ENCODE data around the gene SPSB1.
A peak's percentile ranks its signal among the peaks of the same experiment; 100 is the strongest.

Gene SPSB1

DNA sequence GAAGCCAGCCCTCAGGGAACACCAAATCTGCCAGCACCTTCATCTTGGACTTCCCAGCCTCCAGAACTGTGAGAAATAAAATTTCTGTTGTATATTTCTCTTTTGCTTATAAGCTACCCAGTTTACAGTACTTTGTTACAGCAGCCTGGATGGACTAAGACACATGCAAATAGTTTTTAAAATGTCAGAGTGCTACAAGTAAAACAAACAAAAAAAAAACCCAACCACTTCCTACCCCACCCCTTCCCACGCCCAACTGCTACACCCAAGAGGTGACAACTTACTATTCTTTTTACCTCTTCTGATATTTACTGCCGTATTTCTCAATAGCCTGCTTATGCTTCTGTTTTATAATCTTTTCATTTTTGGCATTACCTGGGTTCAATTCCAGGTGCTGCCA, 8.6 kb upstream of the SPSB1 start:
- Histone ChIP-seq H3K27me3 (ENCODE audit: control insufficient read depth, insufficient read depth, low read length) (peaks cover 6% of the 10 kb centered on the region), H3K4me3 (ENCODE audit: low read length) (no peak overlapping the region), H3K36me3 (ENCODE audit: control insufficient read depth, insufficient read depth, low read length) (no peaks in the 10 kb centered on the region), H3K9me3 (ENCODE audit: control insufficient read depth, low read length) (peaks cover 4% of the 10 kb centered on the region), H3K9ac (ENCODE audit: low read length) (no peak overlapping the region), H3K4me1 (ENCODE audit: control insufficient read depth, insufficient read depth, low read length) (peaks cover 13% of the 10 kb centered on the region)

GRCh38 chr1:9286556-9286955, 6.1 kb upstream of the SPSB1 start:
- peaks cover 4% of the 10 kb centered on the region for H3K9me3 ChIP-seq (ENCODE audit: control insufficient read depth, low read length)
- no peak overlapping the region for H3K4me3 ChIP-seq (ENCODE audit: low read length)
- H3K9ac ChIP-seq (ENCODE audit: low read length) = no peak overlapping the region
- no peaks in the 10 kb centered on the region for H3K27me3 ChIP-seq (ENCODE audit: control insufficient read depth, insufficient read depth, low read length)
- no peaks in the 10 kb centered on the region for H3K4me1 ChIP-seq (ENCODE audit: control insufficient read depth, insufficient read depth, low read length)
- no peaks in the 10 kb centered on the region for H3K36me3 ChIP-seq (ENCODE audit: control insufficient read depth, insufficient read depth, low read length)

- Histone ChIP-seq H3K36me3 (ENCODE audit: control insufficient read depth, insufficient read depth, low read length) (no peaks in the 10 kb centered on the region), H3K9ac (ENCODE audit: low read length) (no peak overlapping the region), H3K9me3 (ENCODE audit: control insufficient read depth, low read length) (peaks cover 4% of the 10 kb centered on the region)
These were observed 3.6 kb upstream of the SPSB1 start for GRCh38 chr1:9289090-9289534.

DNA sequence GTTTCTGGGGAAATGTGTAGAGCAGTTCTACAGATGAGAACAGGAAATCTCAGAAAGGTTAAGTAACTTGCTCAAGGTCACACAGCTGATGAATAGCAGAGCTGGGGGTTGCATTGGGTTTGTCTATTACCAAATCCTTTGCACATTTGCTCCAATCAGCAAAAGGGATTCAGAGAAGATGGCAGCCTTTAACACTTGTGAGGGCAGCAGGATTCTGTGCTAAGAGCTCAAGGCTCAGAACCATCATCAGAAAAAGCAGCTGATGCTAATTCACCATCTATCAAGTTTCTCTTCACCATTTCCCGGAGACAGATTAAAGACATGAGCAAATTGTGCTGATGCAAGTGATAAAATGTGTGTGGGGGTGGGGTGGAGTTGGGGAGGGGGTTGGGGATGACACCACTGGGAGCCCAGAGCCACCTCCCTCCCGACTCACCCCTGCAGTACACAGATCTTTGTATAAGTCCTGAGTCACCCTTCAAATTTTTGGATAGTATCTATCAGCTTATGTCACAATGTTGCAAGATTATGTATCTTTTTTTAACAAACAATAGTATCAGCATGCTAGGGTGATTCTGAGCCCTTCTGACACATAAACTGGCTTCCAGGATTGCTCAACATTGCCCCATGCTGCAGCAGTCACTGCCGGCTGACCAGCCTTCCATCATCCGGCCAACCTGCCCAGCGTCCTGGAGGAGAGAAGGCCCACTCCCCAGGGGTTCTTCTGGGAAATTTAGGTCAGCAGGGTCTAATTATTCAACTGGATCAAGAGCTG, 2.8 kb upstream of the SPSB1 start:
- Histone ChIP-seq H3K9me3 (ENCODE audit: control insufficient read depth, low read length) (peaks cover 4% of the 10 kb centered on the region), H3K9ac (ENCODE audit: low read length) (no peak overlapping the region), H3K4me3 (ENCODE audit: low read length) (no peak overlapping the region), H3K27me3 (ENCODE audit: control insufficient read depth, insufficient read depth, low read length) (no peaks in the 10 kb centered on the region), H3K4me1 (ENCODE audit: control insufficient read depth, insufficient read depth, low read length) (peaks cover 5% of the 10 kb centered on the region), H3K36me3 (ENCODE audit: control insufficient read depth, insufficient read depth, low read length) (no peaks in the 10 kb centered on the region)

More at GRCh38 chr1:9289090-9289534, 3.6 kb upstream of the SPSB1 start:
- no peak overlapping the region for H3K4me3 ChIP-seq (ENCODE audit: low read length)
- no peaks in the 10 kb centered on the region for H3K27me3 ChIP-seq (ENCODE audit: control insufficient read depth, insufficient read depth, low read length)
- H3K4me1 ChIP-seq (ENCODE audit: control insufficient read depth, insufficient read depth, low read length) = no peaks in the 10 kb centered on the region

DNA sequence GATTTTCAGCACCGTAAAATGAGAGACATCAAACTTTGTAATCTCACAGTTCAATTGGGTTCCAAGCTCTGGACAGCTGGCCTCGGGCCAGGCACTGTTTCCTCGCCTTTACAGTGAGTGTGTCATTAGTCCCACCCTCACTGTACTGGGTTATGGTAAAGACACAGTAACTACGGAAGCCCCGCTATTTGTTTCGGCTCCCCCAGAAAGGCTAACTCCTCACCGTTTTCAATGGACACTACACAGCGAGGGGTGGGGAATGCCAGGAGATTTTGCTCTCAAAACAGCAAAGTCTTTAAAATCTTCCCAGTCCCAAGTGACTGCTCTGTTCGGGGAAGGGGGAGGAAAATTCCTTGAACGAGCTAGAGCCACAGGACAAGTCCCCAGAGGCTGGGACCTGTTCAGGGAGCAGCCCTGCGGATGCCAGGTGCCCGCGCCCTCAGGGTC, 757 bp upstream of the SPSB1 start:
- peaks cover 14% of the 10 kb centered on the region for H3K4me1 ChIP-seq (ENCODE audit: control insufficient read depth, insufficient read depth, low read length)
- H3K4me3 ChIP-seq (ENCODE audit: low read length) = no peak overlapping the region
- H3K27me3 ChIP-seq (ENCODE audit: control insufficient read depth, insufficient read depth, low read length) = no peaks in the 10 kb centered on the region
- no peaks in the 10 kb centered on the region for H3K36me3 ChIP-seq (ENCODE audit: control insufficient read depth, insufficient read depth, low read length)
- H3K9ac ChIP-seq (ENCODE audit: low read length) = peak overlapping the region; percentile 53
- peaks cover 4% of the 10 kb centered on the region for H3K9me3 ChIP-seq (ENCODE audit: control insufficient read depth, low read length)

- no peaks in the 10 kb centered on the region for H3K36me3 ChIP-seq (ENCODE audit: control insufficient read depth, insufficient read depth, low read length)
- peak overlapping the region; percentile 54 for H3K9ac ChIP-seq (ENCODE audit: low read length)
- no peaks in the 10 kb centered on the region for H3K27me3 ChIP-seq (ENCODE audit: control insufficient read depth, insufficient read depth, low read length)
- H3K9me3 ChIP-seq (ENCODE audit: control insufficient read depth, low read length) = no peaks in the 10 kb centered on the region
- H3K4me1 ChIP-seq (ENCODE audit: control insufficient read depth, insufficient read depth, low read length) = peaks cover 21% of the 10 kb centered on the region
- H3K4me3 ChIP-seq (ENCODE audit: low read length) = no peak overlapping the region
These were observed 493 bp downstream of the SPSB1 start for GRCh38 chr1:9293241-9293532.

DNA sequence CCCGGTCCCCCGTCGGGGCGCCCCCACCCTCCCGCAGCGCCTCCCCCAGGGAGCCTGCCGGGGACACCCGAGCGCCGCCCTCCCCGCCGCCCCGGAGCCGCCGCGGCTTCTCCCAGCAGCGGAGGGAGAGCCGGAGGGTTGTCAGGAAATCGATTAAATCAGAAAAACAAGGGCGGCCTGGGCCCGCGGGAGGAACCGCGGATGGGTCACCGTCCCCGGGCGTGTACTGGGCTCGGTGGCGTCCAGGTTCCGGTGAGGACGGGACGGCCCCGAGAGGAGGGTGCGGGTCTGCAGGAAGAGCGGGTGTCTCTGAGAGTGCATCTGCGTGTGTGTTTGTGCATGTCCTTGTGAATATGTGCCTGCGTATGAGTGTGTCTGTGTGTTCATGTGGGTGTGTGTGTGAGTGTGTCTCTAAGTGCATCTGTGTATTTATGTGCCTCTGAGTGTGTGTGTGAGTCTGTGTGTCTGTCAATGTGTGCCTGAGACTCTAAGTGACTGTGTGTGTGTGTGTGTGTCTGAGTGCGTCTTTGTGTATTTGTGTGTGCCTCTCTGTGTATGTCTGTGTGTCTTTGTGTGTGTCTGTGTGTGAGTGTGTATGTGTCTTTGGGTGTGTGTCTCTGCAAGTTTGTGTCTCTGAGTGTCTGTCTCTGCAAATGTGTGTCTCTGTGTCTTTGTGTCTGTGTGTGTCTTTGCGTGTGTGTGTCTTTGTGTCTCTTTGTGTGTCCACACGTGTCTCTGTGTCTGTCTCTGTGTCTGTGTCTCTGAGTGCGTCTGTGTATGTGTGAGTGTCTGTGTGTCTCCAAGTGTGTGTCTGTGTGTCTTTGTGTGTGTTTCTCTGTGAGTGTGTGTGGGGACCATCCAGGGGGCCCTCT, 1.1 kb downstream of the SPSB1 start:
- no peaks in the 10 kb centered on the region for H3K36me3 ChIP-seq (ENCODE audit: control insufficient read depth, insufficient read depth, low read length)
- H3K4me3 ChIP-seq (ENCODE audit: low read length) = peak overlapping the region; percentile 26
- H3K9me3 ChIP-seq (ENCODE audit: control insufficient read depth, low read length) = no peaks in the 10 kb centered on the region
- H3K27me3 ChIP-seq (ENCODE audit: control insufficient read depth, insufficient read depth, low read length) = no peaks in the 10 kb centered on the region
- peaks cover 21% of the 10 kb centered on the region for H3K4me1 ChIP-seq (ENCODE audit: control insufficient read depth, insufficient read depth, low read length)
- H3K9ac ChIP-seq (ENCODE audit: low read length) = peak overlapping the region; percentile 54

- peaks cover 21% of the 10 kb centered on the region for H3K4me1 ChIP-seq (ENCODE audit: control insufficient read depth, insufficient read depth, low read length)
- H3K27me3 ChIP-seq (ENCODE audit: control insufficient read depth, insufficient read depth, low read length) = no peaks in the 10 kb centered on the region
- H3K9me3 ChIP-seq (ENCODE audit: control insufficient read depth, low read length) = no peaks in the 10 kb centered on the region
- no peaks in the 10 kb centered on the region for H3K36me3 ChIP-seq (ENCODE audit: control insufficient read depth, insufficient read depth, low read length)
- no peak overlapping the region for H3K4me3 ChIP-seq (ENCODE audit: low read length)
- H3K9ac ChIP-seq (ENCODE audit: low read length) = no peak overlapping the region
These were observed 1.7 kb downstream of the SPSB1 start for GRCh38 chr1:9294405-9294773.

DNA sequence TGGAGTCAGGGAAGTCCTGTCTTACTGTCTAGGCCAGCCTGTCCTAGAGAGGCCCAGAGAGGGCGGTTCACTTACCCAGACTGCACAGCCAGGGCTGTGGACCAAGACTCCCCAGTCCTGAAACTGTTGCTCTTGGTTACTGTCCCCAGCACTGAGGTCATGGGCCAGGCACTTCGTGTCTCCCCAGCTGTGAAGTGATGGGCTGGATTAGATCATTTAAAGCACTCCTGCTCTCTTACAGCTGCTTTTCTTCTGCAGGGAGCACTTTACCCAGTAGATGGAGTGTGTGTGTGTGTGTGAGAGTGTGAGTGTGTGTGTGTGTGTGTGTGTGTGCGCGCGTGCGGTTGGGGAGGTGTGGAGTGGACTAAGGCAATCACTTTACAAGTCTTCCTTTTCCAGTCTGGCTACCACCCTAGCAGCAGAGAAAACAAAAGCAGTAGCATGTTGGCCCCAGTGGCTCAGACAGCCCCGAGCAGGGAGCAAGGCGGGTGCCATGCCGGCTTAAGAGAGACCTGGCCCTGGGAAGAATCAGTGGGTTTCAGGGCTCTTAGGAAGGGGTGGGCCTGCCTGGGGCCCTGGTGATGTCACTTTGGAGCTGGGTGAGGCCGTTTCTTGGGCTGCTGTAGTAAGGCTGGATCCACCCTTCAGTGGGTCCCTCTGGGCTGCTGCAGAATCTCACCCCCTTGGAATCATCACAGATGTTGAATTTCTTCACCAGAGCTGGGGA, 2.4 kb downstream of the SPSB1 start:
- Histone ChIP-seq H3K4me1 (ENCODE audit: control insufficient read depth, insufficient read depth, low read length) (peaks cover 25% of the 10 kb centered on the region), H3K4me3 (ENCODE audit: low read length) (no peak overlapping the region), H3K27me3 (ENCODE audit: control insufficient read depth, insufficient read depth, low read length) (no peaks in the 10 kb centered on the region), H3K36me3 (ENCODE audit: control insufficient read depth, insufficient read depth, low read length) (no peaks in the 10 kb centered on the region), H3K9ac (ENCODE audit: low read length) (no peak overlapping the region), H3K9me3 (ENCODE audit: control insufficient read depth, low read length) (no peaks in the 10 kb centered on the region)

- Histone ChIP-seq H3K9ac (ENCODE audit: low read length) (no peak overlapping the region), H3K27me3 (ENCODE audit: control insufficient read depth, insufficient read depth, low read length) (no peaks in the 10 kb centered on the region), H3K9me3 (ENCODE audit: control insufficient read depth, low read length) (no peaks in the 10 kb centered on the region), H3K4me3 (ENCODE audit: low read length) (no peak overlapping the region), H3K4me1 (ENCODE audit: control insufficient read depth, insufficient read depth, low read length) (peaks cover 32% of the 10 kb centered on the region), H3K36me3 (ENCODE audit: control insufficient read depth, insufficient read depth, low read length) (no peaks in the 10 kb centered on the region)
These were observed 3.2 kb downstream of the SPSB1 start for GRCh38 chr1:9295884-9296283.

DNA sequence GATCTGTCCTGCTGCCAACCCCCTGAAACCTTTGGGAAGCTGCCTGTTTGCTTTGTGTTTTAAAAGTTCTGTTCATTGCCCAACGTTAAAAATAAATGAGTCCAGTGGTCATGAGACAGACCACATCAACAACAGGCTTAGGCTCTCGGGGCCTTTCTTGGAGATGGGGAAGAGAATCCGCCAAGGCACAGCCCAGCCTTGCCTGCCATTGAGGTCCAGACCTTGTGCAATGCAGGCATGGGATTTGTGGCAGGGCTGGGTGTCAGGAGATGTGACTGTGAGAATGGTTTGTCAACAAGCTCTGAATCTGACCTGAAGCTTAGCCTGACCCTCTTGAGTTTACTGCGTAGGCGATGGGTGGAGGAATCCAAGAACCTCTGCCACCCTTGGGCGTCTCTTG, 4.2 kb downstream of the SPSB1 start:
- Histone ChIP-seq H3K27me3 (ENCODE audit: control insufficient read depth, insufficient read depth, low read length) (no peaks in the 10 kb centered on the region), H3K4me3 (ENCODE audit: low read length) (no peak overlapping the region), H3K9ac (ENCODE audit: low read length) (no peak overlapping the region), H3K4me1 (ENCODE audit: control insufficient read depth, insufficient read depth, low read length) (peaks cover 34% of the 10 kb centered on the region), H3K36me3 (ENCODE audit: control insufficient read depth, insufficient read depth, low read length) (no peaks in the 10 kb centered on the region), H3K9me3 (ENCODE audit: control insufficient read depth, low read length) (no peaks in the 10 kb centered on the region)

DNA sequence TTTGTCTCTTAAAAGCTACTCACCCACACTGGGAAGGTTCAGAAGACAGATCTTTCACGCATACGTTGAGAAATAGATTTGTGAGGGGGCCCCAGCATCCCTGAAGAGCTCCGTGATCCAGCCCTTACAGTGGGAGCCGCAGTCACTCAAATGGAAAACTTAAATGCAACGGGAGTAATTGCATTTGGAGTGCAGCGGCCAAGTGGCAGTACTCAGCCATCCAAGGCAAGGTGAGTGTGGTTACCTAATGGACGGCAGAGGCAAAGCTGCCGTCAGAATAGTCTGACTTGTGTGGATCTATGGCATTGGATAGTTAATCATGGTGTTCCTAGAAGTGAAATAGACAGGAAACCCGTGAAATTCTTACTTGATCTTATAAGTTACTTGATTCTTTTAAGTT, 5.1 kb downstream of the SPSB1 start:
- no peak overlapping the region for H3K4me3 ChIP-seq (ENCODE audit: low read length)
- H3K27me3 ChIP-seq (ENCODE audit: control insufficient read depth, insufficient read depth, low read length) = no peaks in the 10 kb centered on the region
- peaks cover 43% of the 10 kb centered on the region for H3K4me1 ChIP-seq (ENCODE audit: control insufficient read depth, insufficient read depth, low read length)
- H3K36me3 ChIP-seq (ENCODE audit: control insufficient read depth, insufficient read depth, low read length) = no peaks in the 10 kb centered on the region
- H3K9me3 ChIP-seq (ENCODE audit: control insufficient read depth, low read length) = no peaks in the 10 kb centered on the region
- H3K9ac ChIP-seq (ENCODE audit: low read length) = no peak overlapping the region

Measured in mucosa of stomach (tissue), 1 donor.